HepG2 (cell line): ENCODE measurements around the gene ESR1. TPM values are rescaled to one million over a fixed set of nuclear protein-coding genes. Genes with fewer than 3 reads are reported as not detected.

ENCODE experiments used
- ATAC-seq: fragments of 200-7000 bp; cut with Tn5 transposase; 3 replicates; pipeline ENCODE4 v1.9.1; 2020; ENCODE audit warnings: mild to moderate bottlenecking, moderate library complexity
- BruUV-seq: library from RNA; stranded (reverse); fragments of 400-500 nt; replicated peaks from 2 replicates; lab custom pipeline; 2021; lab: Mats Ljungman, UMichigan
- CTCF ChIA-PET: fragments of 300-600 bp; formaldehyde crosslinking; extraction: SDS; loops from one replicate; lab custom pipeline; 2021; ENCODE audit warnings: low total read pairs, inconsistent platforms, low intra/inter-chr PET ratio; lab: Yijun Ruan, JAX
- POLR2A ChIA-PET: fragments of 350-600 bp; sonication (Branson Sonifier 250); formaldehyde crosslinking; loops from one replicate; lab custom pipeline; 2020; ENCODE audit warnings: antibody characterized with exemption, inconsistent platforms; lab: Yijun Ruan, JAX
- DNase-seq: peaks from one replicate; pipeline ENCODE4 v3.0.0-alpha.2; 2015; ENCODE audit warnings: low spot score
- FAIRE-seq: peaks from 3 replicates; lab custom pipeline; 2011; peaks lifted over from hg19 to GRCh38; lab: Jason Lieb, UNC
- H2AFZ ChIP-seq: one replicate; pipeline ENCODE4 v1.6.1; 2011; ENCODE audit warnings: low read length, inconsistent platforms
- H3K27ac ChIP-seq: fragments of 300-600 bp; 3 replicates; pipeline ENCODE4 v1.8.0; 2011; ENCODE audit warnings: mixed run types, mild to moderate bottlenecking, mixed read lengths, low read length, inconsistent platforms; ENCODE audit not compliant: insufficient read depth; ENCODE audit errors: extremely low read length
- H3K27me3 ChIP-seq, 2 experiments: fragments of 200-600 bp in 1 of 2; 2 replicates in 1 of 2; 3 replicates in 1 of 2; pipeline versions ENCODE4 v1.6.0 to v1.8.0; 2011; ENCODE audit warnings: low read length in 2 of 2, mild to moderate bottlenecking in 2 of 2, moderate library complexity in 2 of 2, inconsistent platforms in 1 of 2; ENCODE audit not compliant: insufficient read depth in 2 of 2, control insufficient read depth in 1 of 2
- H3K36me3 ChIP-seq, 2 experiments: fragments of 200-600 bp in 1 of 2; replicated peaks in 1 of 2; 2 replicates in 1 of 2; 3 replicates in 1 of 2; pipeline versions ENCODE4 v1.5.1 to v1.8.0; 2011; ENCODE audit warnings: low read length in 2 of 2, inconsistent platforms in 1 of 2; ENCODE audit not compliant: insufficient read depth in 2 of 2, control insufficient read depth in 1 of 2
- H3K4me1 ChIP-seq: 2 replicates; pipeline ENCODE4 v1.5.1; 2012; ENCODE audit warnings: low read length, inconsistent platforms; ENCODE audit not compliant: insufficient read depth
- H3K4me2 ChIP-seq: 2 replicates; pipeline ENCODE4 v1.6.0; 2011; ENCODE audit warnings: low read depth, low read length, inconsistent platforms
- H3K4me3 ChIP-seq, 3 experiments: fragments of 200-600 bp in 1 of 3; sonication (generic), shearing (Covaris generic) in 1 of 3; replicated peaks in 1 of 3; 2 replicates each; pipeline ENCODE4 v1.5.1; 2011 to 2016; ENCODE audit warnings: low read length in 3 of 3, inconsistent platforms in 2 of 3, low read depth in 2 of 3, mild to moderate bottlenecking in 2 of 3, control low read depth in 1 of 3, mixed read lengths in 1 of 3; ENCODE audit not compliant: insufficient read depth in 1 of 3
- H3K79me2 ChIP-seq: one replicate; pipeline ENCODE4 v1.6.1; 2011; ENCODE audit warnings: low read length, inconsistent platforms; ENCODE audit not compliant: insufficient read depth
- H3K9ac ChIP-seq: 2 replicates; pipeline ENCODE4 v1.6.0; 2011; ENCODE audit warnings: mild to moderate bottlenecking, low read depth, low read length, inconsistent platforms; ENCODE audit not compliant: insufficient read depth
- H3K9me3 ChIP-seq: 2 replicates; pipeline ENCODE4 v1.5.1; 2012; ENCODE audit warnings: mild to moderate bottlenecking, low read length
- H4K20me1 ChIP-seq: 2 replicates; pipeline ENCODE4 v1.6.0; 2011; ENCODE audit warnings: inconsistent platforms, mild to moderate bottlenecking, low read length, moderate library complexity; ENCODE audit not compliant: insufficient read depth
- DDIT3 ChIP-seq: sonication (generic); formaldehyde crosslinking; IDR thresholded peaks from 2 replicates; pipeline ENCODE4 v1.4.0; 2020; ENCODE audit warnings: mild to moderate bottlenecking, missing genetic modification reagents
- HMGA1 ChIP-seq: sonication (generic); formaldehyde crosslinking; conservative IDR thresholded peaks from 2 replicates; pipeline ENCODE4 v1.4.0; 2020; ENCODE audit warnings: missing genetic modification reagents
- IKZF4 ChIP-seq: sonication (generic); formaldehyde crosslinking; IDR thresholded peaks from 2 replicates; pipeline ENCODE4 v1.5.1; 2020; ENCODE audit warnings: borderline replicate concordance, mild to moderate bottlenecking, low read depth, missing genetic modification reagents; ENCODE audit errors: not compliant biosample characterization
- KDM5B ChIP-seq: sonication (generic); formaldehyde crosslinking; IDR thresholded peaks from 2 replicates; pipeline ENCODE4 v1.4.0; 2020; ENCODE audit warnings: missing genetic modification reagents, mild to moderate bottlenecking, borderline replicate concordance
- LCORL ChIP-seq, 2 experiments: fragments of 450-650 bp in 1 of 2; sonication (generic) in 1 of 2; formaldehyde crosslinking in 1 of 2; IDR thresholded peaks; 2 replicates each; pipeline versions ENCODE4 v1.5.0 to v1.6.1; 2017 to 2020; ENCODE audit warnings: antibody characterized with exemption in 1 of 2, missing genetic modification reagents in 1 of 2
- MATR3 ChIP-seq: sonication (generic); formaldehyde crosslinking; IDR thresholded peaks from 2 replicates; pipeline ENCODE4 v1.4.0; 2020; ENCODE audit warnings: missing genetic modification reagents
- PHB2 ChIP-seq: fragments of 450-650 bp; IDR thresholded peaks from 2 replicates; pipeline ENCODE4 v1.6.1; 2018; ENCODE audit not compliant: partially characterized antibody
- PLRG1 ChIP-seq: fragments of 450-650 bp; conservative IDR thresholded peaks from 2 replicates; pipeline ENCODE4 v1.6.1; 2016
- RAD51 ChIP-seq: fragments of 450-650 bp; IDR thresholded peaks from 2 replicates; pipeline ENCODE4 v1.6.1; 2016; ENCODE audit warnings: borderline replicate concordance
- RBFOX2 ChIP-seq: fragments of 200-400 bp; formaldehyde crosslinking; IDR thresholded peaks from 2 replicates; pipeline ENCODE4 v1.6.1; 2017; ENCODE audit warnings: low read depth, mild to moderate bottlenecking, low read length
- SRF ChIP-seq: IDR thresholded peaks from 2 replicates; pipeline ENCODE4 v1.6.1; 2011; ENCODE audit warnings: mild to moderate bottlenecking, low read depth, low read length, moderate library complexity
- WGBS: methylation state at CpG from one replicate; pipeline ENCODE4 v1.1.6; 2017; ENCODE audit warnings: low lambda C conversion rate; 5-methylcytosine and 5-hydroxymethylcytosine counted together
- in situ Hi-C: cut with HindIII; loops from 2 replicates; pipeline ENCODE4 v1.10.0; 2017; ENCODE audit warnings: low pct_unique_long_range_greater_than_20kb; ENCODE audit not compliant: extremely low pct_ligation_motif_present
- intact Hi-C: fragments of 100-400 bp; cut with micrococcal nuclease; formaldehyde crosslinking; loops from one replicate; pipeline ENCODE4 v1.10.0; 2022; ENCODE audit not compliant: unreplicated experiment
- polyA plus RNA-seq, 8 experiments: library from polyadenylated mRNA; depleted of rRNA in 3 of 8; stranded (reverse) in 7 of 8; unstranded in 1 of 8; fragments of >200 nt; fragmentation: Illumina TruSeq in 4 of 8; extraction: Trizol in 4 of 8; gene quantifications; 2 replicates each; pipeline versions ENCODE4 v1.2.1 to v1.2.3, GENCODE V29; 2011 to 2016; ENCODE audit warnings: low read depth in 4 of 8, missing spikeins in 1 of 8, mixed read lengths in 1 of 8; ENCODE audit not compliant: insufficient read depth in 1 of 8
- total RNA-seq, 5 experiments: library from RNA; depleted of rRNA; stranded (reverse); fragments of >200 nt; fragmentation: Illumina TruSeq; extraction: Trizol; gene quantifications; 2 replicates each; pipeline ENCODE4 v1.2.3, GENCODE V29; 2016; ENCODE audit warnings: low read depth in 1 of 5

ESR1 gene
- total and polyA plus RNA-seq, 2 of the 13 experiments (the other 11 are each of a cell fraction or from before 2014, with no cell fraction given) = not detected

- TF ChIP-seq KDM5B (no peak), SRF (no peak), RBFOX2 (no peak), RAD51 (peak; percentile 39; the same call in 1 of the 2 replicates), PLRG1 (0 out of 2 replicates have a peak, but pooled peaks have one; percentile 46), IKZF4 (CRISPR knock-in tag) (no peak), DDIT3 (no peak), MATR3 (CRISPR knock-in tag) (no peak), HMGA1 (CRISPR knock-in tag) (no peak), PHB2 (peak; percentile 25), LCORL (IDR thresholded peaks at IDR 0.05) (0 out of 2 replicates have a peak, but pooled peaks have one; percentile 27), LCORL (CRISPR knock-in tag; IDR thresholded peaks at IDR 0.05) (no peak)
- POLR2A ChIA-PET = no interaction called here
- Histone ChIP-seq H4K20me1 (no peaks in the 10 kb centered on the region), H3K4me3 (no peak overlapping the region), H3K79me2 (no peaks in the 10 kb centered on the region), H3K9me3 (no peaks in the 10 kb centered on the region), H3K4me1 (0 out of 2 replicates have a peak, but pooled peaks cover 7% of the 10 kb centered on the region), H3K4me2 (no peak overlapping the region), H3K27me3 (peaks cover 0 to 3% of the 10 kb centered on the region in 2 experiments; a peak in 3 of 5 replicates), H3K27ac (no peak overlapping the region), H3K9ac (no peak overlapping the region), H2AFZ (no peak overlapping the region), H3K36me3 (no peaks in the 10 kb centered on the region)
- intact Hi-C loops (no loop called here), in situ Hi-C loops (no loop called here)
- 30% methylated on average over 1 of the region's 1 CpG for WGBS
- ATAC-seq (no peak), DNase-seq (no peak), FAIRE-seq (no peak)
- BruUV-seq = no TSS peak
- CTCF ChIA-PET = no interaction called here
These were observed 245.8 kb downstream of the ESR1 start for GRCh38 chr6:152053332-152053731.
